ENCODE data around the gene ITIH2. TPM values are rescaled to one million over a fixed set of nuclear protein-coding genes. Genes with fewer than 3 reads are reported as not detected.
"Not testable (repeated sequence)": the region's sequence is repeated elsewhere in the genome, so short reads cannot be mapped to it uniquely, and the experiment has no call there.

Gene ITIH2
- total RNA-seq, 1 experiment from 2014 or later: 1.7 TPM

DNA sequence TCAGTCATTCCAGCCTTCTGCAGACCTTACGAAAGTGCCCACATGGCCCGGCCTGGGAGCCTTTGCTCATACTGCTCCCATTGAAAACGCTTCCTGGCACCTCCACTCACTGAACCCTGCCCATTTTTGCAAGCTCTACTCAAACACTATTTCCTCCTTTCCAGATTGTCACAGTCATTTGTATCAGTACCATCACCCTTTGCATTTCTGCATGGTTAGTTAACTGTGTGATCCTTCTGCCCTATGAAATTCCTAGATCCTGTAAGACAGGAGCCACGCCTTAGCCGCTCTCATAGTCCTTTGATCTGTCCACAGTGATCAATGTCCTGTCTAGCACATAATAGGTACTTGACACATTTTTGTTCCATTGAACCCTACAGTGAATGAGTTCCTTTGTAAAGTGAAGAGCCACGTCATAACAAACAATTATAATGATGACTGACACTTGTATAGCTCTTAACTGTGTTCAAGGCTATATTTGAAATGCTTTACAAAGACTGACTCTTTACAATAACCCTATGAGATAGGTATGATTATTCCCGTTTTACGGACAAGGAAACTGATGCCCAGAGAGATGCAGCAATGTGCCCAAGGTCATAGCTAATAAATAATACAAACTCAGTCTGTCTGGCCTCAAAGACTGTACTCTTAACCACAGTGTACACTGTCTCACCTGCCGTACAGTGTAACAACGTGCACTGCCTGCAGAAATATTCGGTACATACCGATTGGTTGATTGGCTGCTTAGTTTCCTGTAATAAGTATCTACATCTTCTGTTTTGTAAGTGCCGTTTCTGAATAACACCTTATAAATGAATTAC lies 16.6 kb upstream of the ITIH2 start:
- H3K9me3 Mint-ChIP-seq (ENCODE audit: low read depth, unreplicated experiment): peaks cover 12% of the 10 kb centered on the region
- CTCF ChIA-PET: interaction anchor here (0.6 to 2.7 kb wide), 19 partner anchors 9 to 1125 kb away, joined by 3 to 61 read pairs (median 5); partner anchors contain the start of genes ATP5F1C, ITIH2, KIN and TAF3
- DNase-seq: peak; percentile 56
- H3K4me1 Mint-ChIP-seq (ENCODE audit: low read depth, unreplicated experiment): peaks cover 27% of the 10 kb centered on the region
- intact Hi-C loops (cut with micrococcal nuclease; ENCODE audit: unreplicated experiment): loop anchor here (1.0 to 5.0 kb wide), 6 partner anchors 66 to 1616 kb away; partner anchors contain the start of genes ATP5F1C, KIN and TAF3
- peak overlapping the region; percentile 50 for H3K4me3 Mint-ChIP-seq (ENCODE audit: low read depth, unreplicated experiment)
- H3K27ac Mint-ChIP-seq (ENCODE audit: unreplicated experiment): peak overlapping the region; percentile 80
- H3K36me3 Mint-ChIP-seq (ENCODE audit: insufficient read depth, unreplicated experiment): peaks cover 5% of the 10 kb centered on the region
- no TSS peak for BruUV-seq (replicated peaks)
- TF ChIP-seq, protein P1, sequence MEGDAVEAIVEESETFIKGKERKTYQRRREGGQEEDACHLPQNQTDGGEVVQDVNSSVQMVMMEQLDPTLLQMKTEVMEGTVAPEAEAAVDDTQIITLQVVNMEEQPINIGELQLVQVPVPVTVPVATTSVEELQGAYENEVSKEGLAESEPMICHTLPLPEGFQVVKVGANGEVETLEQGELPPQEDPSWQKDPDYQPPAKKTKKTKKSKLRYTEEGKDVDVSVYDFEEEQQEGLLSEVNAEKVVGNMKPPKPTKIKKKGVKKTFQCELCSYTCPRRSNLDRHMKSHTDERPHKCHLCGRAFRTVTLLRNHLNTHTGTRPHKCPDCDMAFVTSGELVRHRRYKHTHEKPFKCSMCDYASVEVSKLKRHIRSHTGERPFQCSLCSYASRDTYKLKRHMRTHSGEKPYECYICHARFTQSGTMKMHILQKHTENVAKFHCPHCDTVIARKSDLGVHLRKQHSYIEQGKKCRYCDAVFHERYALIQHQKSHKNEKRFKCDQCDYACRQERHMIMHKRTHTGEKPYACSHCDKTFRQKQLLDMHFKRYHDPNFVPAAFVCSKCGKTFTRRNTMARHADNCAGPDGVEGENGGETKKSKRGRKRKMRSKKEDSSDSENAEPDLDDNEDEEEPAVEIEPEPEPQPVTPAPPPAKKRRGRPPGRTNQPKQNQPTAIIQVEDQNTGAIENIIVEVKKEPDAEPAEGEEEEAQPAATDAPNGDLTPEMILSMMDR (IDR thresholded peaks at IDR 0.05; ENCODE audit: unreplicated experiment): no peak
- no peaks in the 10 kb centered on the region for H3K27me3 Mint-ChIP-seq (ENCODE audit: unreplicated experiment)

DNA sequence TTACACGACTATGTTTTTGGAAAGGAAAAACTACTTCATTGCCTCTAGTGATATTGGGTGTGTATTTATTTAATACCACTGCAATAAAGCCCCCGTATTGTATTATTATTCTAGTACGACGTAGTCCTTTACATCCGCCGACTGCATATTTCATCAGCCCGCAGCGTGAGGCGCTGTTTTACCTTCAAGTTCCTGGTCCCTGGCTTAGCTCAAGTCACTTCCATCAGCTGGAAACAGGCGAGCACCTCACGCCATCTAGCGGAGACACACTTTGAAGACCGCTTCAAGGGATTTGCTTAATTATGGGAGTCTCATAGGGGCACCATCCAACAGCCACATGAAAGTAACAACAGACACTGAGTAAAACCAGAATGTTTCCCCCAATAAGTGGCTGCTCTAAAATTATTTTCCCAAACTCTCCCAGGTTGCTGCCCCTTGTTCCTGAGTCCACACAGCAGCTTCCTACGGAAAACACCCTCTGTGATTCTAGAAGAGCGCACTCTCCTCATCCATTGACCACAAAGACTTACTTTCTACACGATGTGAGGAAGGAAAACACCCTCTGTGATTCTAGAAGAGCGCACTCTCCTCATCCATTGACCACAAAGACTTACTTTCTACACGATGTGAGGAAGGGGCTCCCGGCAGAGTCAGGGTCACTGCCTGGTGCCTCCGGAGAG lies 15.7 kb upstream of the ITIH2 start:
- H3K27ac Mint-ChIP-seq (ENCODE audit: unreplicated experiment): peak overlapping the region; percentile 80
- H3K4me1 Mint-ChIP-seq (ENCODE audit: low read depth, unreplicated experiment): peaks cover 27% of the 10 kb centered on the region
- peak; percentile 85 for DNase-seq
- H3K4me3 Mint-ChIP-seq (ENCODE audit: low read depth, unreplicated experiment): peak overlapping the region; percentile 50
- BruUV-seq (replicated peaks): no TSS peak
- intact Hi-C loops (cut with micrococcal nuclease; ENCODE audit: unreplicated experiment): loop anchor here (1.0 to 5.0 kb wide), 6 partner anchors 65 to 1615 kb away; partner anchors contain the start of genes ATP5F1C, KIN and TAF3
- CTCF ChIA-PET: interaction anchor here (0.6 to 2.7 kb wide), 18 partner anchors 9 to 363 kb away, joined by 3 to 61 read pairs (median 5); partner anchors contain the start of genes ATP5F1C, ITIH2, KIN and TAF3
- TF ChIP-seq, protein P1 (IDR thresholded peaks at IDR 0.05; ENCODE audit: unreplicated experiment): peak; percentile 87
- peaks cover 5% of the 10 kb centered on the region for H3K36me3 Mint-ChIP-seq (ENCODE audit: insufficient read depth, unreplicated experiment)
- H3K27me3 Mint-ChIP-seq (ENCODE audit: unreplicated experiment): no peaks in the 10 kb centered on the region
- H3K9me3 Mint-ChIP-seq (ENCODE audit: low read depth, unreplicated experiment): peaks cover 8% of the 10 kb centered on the region

DNA sequence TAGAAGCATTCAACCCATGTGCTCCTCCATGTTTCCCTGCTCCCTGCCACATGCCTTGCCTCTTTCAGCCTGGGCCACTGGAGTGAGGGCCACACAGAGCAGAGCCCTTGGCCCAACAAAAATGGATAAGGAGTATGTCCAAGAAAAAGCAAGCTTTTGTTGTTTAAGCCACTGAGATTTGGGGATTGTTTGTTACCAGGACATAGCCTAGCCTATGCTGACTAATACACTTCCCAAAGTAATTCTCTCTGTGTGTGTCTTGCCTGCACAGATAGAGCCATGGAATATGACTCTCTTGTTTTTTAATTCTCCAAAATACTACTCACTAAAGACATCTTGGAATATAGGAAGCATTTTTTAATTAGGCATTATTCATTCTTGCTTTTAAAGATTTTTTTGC lies 13.5 kb upstream of the ITIH2 start:
- Mint-ChIP-seq H3K4me1 (ENCODE audit: low read depth, unreplicated experiment) (peaks cover 27% of the 10 kb centered on the region), H3K9me3 (ENCODE audit: low read depth, unreplicated experiment) (peaks cover 14% of the 10 kb centered on the region), H3K27ac (ENCODE audit: unreplicated experiment) (no peak overlapping the region), H3K4me3 (ENCODE audit: low read depth, unreplicated experiment) (no peak overlapping the region), H3K36me3 (ENCODE audit: insufficient read depth, unreplicated experiment) (peaks cover 10% of the 10 kb centered on the region), H3K27me3 (ENCODE audit: unreplicated experiment) (no peaks in the 10 kb centered on the region)
- CTCF ChIA-PET: no interaction called here
- BruUV-seq (replicated peaks): no TSS peak
- DNase-seq: no peak
- TF ChIP-seq, protein P1 (IDR thresholded peaks at IDR 0.05; ENCODE audit: unreplicated experiment): no peak
- intact Hi-C loops (cut with micrococcal nuclease; ENCODE audit: unreplicated experiment): loop anchor here (5.0 kb wide), 4 partner anchors 63 to 1613 kb away; partner anchors contain the start of genes ATP5F1C and KIN

DNA sequence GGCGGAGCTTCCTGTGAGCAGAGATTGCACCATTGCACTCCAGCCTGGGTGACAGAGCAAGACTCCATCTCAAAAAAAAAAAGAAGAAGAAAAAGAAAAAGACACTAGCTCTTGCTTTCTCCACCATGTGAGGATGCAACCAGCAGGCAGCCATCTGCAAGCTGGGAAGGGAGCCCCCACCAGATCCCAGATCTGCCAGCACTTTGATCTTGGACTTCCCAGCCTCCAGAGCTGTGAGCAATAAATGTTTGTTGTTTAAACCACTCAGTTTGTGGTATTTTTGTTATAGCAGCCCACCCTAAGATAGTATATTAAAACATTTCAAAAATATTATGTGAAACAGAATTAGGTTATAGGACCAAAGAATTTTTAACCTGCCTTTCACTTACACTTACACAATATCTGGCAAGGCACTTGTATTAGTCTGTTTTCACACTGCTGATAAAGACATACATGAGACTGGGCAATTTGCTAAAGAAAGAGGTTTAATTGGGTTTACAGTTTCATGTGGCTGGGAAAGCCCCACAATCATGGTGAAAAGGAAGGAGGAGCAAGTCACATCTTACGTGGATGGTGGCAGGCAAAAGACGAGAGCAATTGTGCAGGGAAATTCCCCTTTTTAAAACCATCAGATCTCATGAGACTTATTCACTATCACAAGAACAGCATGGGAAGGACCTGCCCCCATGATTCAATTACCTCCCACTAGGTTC lies 12.1 kb upstream of the ITIH2 start:
- H3K27me3 Mint-ChIP-seq (ENCODE audit: unreplicated experiment); intact Hi-C loops (cut with micrococcal nuclease; ENCODE audit: unreplicated experiment); CTCF ChIA-PET; H3K36me3 Mint-ChIP-seq (ENCODE audit: insufficient read depth, unreplicated experiment); H3K4me3 Mint-ChIP-seq (ENCODE audit: low read depth, unreplicated experiment); H3K27ac Mint-ChIP-seq (ENCODE audit: unreplicated experiment); BruUV-seq (replicated peaks); DNase-seq: not testable (repeated sequence)
- Mint-ChIP-seq H3K9me3 (ENCODE audit: low read depth, unreplicated experiment) (peaks cover 14% of the 10 kb centered on the region), H3K4me1 (ENCODE audit: low read depth, unreplicated experiment) (peaks cover 18% of the 10 kb centered on the region)

DNA sequence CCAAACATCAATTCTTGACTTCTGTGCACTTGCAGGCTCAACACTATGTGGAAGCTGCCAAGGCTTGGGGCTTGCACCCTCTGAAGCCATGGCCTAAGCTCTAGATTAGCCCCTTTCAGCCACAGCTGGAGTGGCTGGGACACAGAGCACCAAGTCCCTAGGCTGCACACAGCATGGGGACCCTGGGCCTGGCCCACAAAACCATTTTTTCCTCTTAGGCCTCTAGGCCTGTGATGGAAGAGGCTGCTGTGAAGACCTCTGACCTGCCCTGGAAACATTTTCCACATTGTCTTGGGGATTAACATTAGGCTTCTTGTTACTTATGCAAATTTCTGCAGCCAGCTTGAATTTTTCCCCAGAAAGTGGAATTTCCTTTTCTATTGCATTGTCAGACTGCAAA lies 10.7 kb upstream of the ITIH2 start:
- Mint-ChIP-seq H3K9me3 (ENCODE audit: low read depth, unreplicated experiment) (peaks cover 14% of the 10 kb centered on the region), H3K4me1 (ENCODE audit: low read depth, unreplicated experiment) (peaks cover 18% of the 10 kb centered on the region)
- H3K4me3 Mint-ChIP-seq (ENCODE audit: low read depth, unreplicated experiment); intact Hi-C loops (cut with micrococcal nuclease; ENCODE audit: unreplicated experiment); DNase-seq; CTCF ChIA-PET; H3K27me3 Mint-ChIP-seq (ENCODE audit: unreplicated experiment); BruUV-seq (replicated peaks); H3K27ac Mint-ChIP-seq (ENCODE audit: unreplicated experiment); H3K36me3 Mint-ChIP-seq (ENCODE audit: insufficient read depth, unreplicated experiment): not testable (repeated sequence)

DNA sequence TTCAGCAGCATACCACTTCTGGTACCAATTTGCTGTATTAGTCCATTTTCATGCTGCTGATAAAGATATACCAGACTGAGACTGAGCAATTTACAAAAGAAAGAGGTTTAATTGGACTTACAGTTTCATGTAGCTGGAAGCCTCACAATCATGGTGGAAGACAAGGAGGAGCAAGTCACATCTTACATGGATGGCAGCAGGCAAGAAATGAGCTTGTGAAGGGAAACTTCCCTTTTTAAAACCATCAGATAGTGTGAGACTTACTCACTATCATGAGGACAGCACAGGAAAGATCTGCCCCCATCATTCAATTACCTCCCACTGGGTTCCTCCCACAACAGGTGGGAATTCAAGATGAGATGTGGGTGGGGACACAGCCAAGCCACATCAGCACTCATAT lies 9.9 kb upstream of the ITIH2 start:
- peaks cover 14% of the 10 kb centered on the region for H3K9me3 Mint-ChIP-seq (ENCODE audit: low read depth, unreplicated experiment)
- intact Hi-C loops (cut with micrococcal nuclease; ENCODE audit: unreplicated experiment); BruUV-seq (replicated peaks); DNase-seq; H3K4me3 Mint-ChIP-seq (ENCODE audit: low read depth, unreplicated experiment); H3K27ac Mint-ChIP-seq (ENCODE audit: unreplicated experiment); CTCF ChIA-PET; H3K27me3 Mint-ChIP-seq (ENCODE audit: unreplicated experiment): not testable (repeated sequence)
- peaks cover 22% of the 10 kb centered on the region for H3K4me1 Mint-ChIP-seq (ENCODE audit: low read depth, unreplicated experiment)
- peaks cover 10% of the 10 kb centered on the region for H3K36me3 Mint-ChIP-seq (ENCODE audit: insufficient read depth, unreplicated experiment)
